GM12878 (cell line): ENCODE results near the gene WWOX. TPM values are rescaled to one million over a fixed set of nuclear protein-coding genes. Genes with fewer than 3 reads are reported as not detected.

Experiments
- ATAC-seq: fragments of 200-7000 bp; cut with Tn5 transposase; 3 replicates; pipeline ENCODE4 v1.9.1; 2020; ENCODE audit warnings: mild to moderate bottlenecking, moderate library complexity
- BruUV-seq: library from RNA; stranded (reverse); fragments of 400-500 nt; replicated peaks from 2 replicates; lab custom pipeline; 2021; lab: Mats Ljungman, UMichigan
- CTCF ChIA-PET: fragments of 300-600 bp; sonication (Branson Sonifier 250); formaldehyde crosslinking; extraction: SDS; loops from one replicate; lab custom pipeline; 2021; ENCODE audit warnings: inconsistent platforms; lab: Yijun Ruan, JAX
- POLR2A ChIA-PET: fragments of 350-600 bp; formaldehyde crosslinking; extraction: SDS; loops from one replicate; lab custom pipeline; 2021; ENCODE audit warnings: inconsistent platforms; lab: Charles Lee
- RAD21 ChIA-PET: fragments of 300-600 bp; sonication (Branson Sonifier 250); formaldehyde crosslinking; loops from one replicate; lab custom pipeline; 2023; ENCODE audit warnings: antibody characterized with exemption; ENCODE audit not compliant: unreplicated experiment; lab: Charles Lee
- SMC1A ChIA-PET: fragments of 300-600 bp; sonication (Branson Sonifier 250); formaldehyde crosslinking; loops from one replicate; lab custom pipeline; 2023; ENCODE audit not compliant: unreplicated experiment, uncharacterized antibody; lab: Charles Lee
- DNase-seq: peaks from one replicate; pipeline ENCODE4 v3.0.0-alpha.2; 2011; ENCODE audit warnings: low read depth, low spot score
- FAIRE-seq: peaks from 3 replicates; lab custom pipeline; 2011; peaks lifted over from hg19 to GRCh38; lab: Jason Lieb, UNC
- H2AFZ ChIP-seq: 2 replicates; pipeline ENCODE4 v1.6.0; 2011; ENCODE audit warnings: low read depth, low read length, control low read depth; ENCODE audit not compliant: control insufficient read depth
- H3K27ac ChIP-seq: 2 replicates; pipeline ENCODE4 v1.5.1; 2011; ENCODE audit warnings: control low read depth; ENCODE audit not compliant: control insufficient read depth, insufficient read depth
- H3K27me3 ChIP-seq, 2 experiments: replicated peaks in 1 of 2; 2 replicates each; pipeline versions ENCODE4 v1.6.0 to v1.6.1; 2011; ENCODE audit warnings: low read length in 1 of 2; ENCODE audit not compliant: control insufficient read depth in 2 of 2, insufficient read depth in 2 of 2
- H3K36me3 ChIP-seq, 2 experiments: 2 replicates each; pipeline ENCODE4 v1.5.1; 2011; ENCODE audit warnings: low read length in 1 of 2; ENCODE audit not compliant: control insufficient read depth in 2 of 2, insufficient read depth in 2 of 2
- H3K4me1 ChIP-seq: 2 replicates; pipeline ENCODE4 v1.6.1; 2011; ENCODE audit warnings: mild to moderate bottlenecking, low read length, moderate library complexity, mixed read lengths; ENCODE audit not compliant: control insufficient read depth, insufficient read depth
- H3K4me2 ChIP-seq: 2 replicates; pipeline ENCODE4 v1.6.0; 2011; ENCODE audit warnings: control low read depth; ENCODE audit not compliant: control insufficient read depth, insufficient read depth
- H3K4me3 ChIP-seq: fragments of 200-600 bp; sonication (generic); 2 replicates; pipeline ENCODE4 v1.5.1; 2016
- H3K79me2 ChIP-seq: 2 replicates; pipeline ENCODE4 v1.6.0; 2011; ENCODE audit warnings: low read length; ENCODE audit not compliant: control insufficient read depth, insufficient read depth
- H3K9ac ChIP-seq: 2 replicates; pipeline ENCODE4 v1.8.0; 2011; ENCODE audit warnings: low read length, control low read depth, mixed read lengths; ENCODE audit not compliant: control insufficient read depth, insufficient read depth
- H3K9me3 ChIP-seq: replicated peaks from 3 replicates; pipeline ENCODE4 v1.5.1; 2011; ENCODE audit warnings: mild to moderate bottlenecking, low read length; ENCODE audit not compliant: control insufficient read depth, insufficient read depth
- H4K20me1 ChIP-seq: 2 replicates; pipeline ENCODE4 v1.6.0; 2011; ENCODE audit not compliant: control insufficient read depth, insufficient read depth
- CREM ChIP-seq: IDR thresholded peaks from 2 replicates; pipeline ENCODE4 v1.6.1; 2014; ENCODE audit warnings: antibody characterized with exemption, low read depth
- IKZF2 ChIP-seq, 2 experiments: fragments of 450-650 bp; IDR thresholded peaks; 2 replicates each; pipeline ENCODE4 v1.6.1; 2017; ENCODE audit warnings: mild to moderate bottlenecking in 2 of 2, moderate library complexity in 2 of 2
- PAX8 ChIP-seq: fragments of 450-650 bp; IDR thresholded peaks from 2 replicates; pipeline ENCODE4 v1.6.1; 2017; ENCODE audit warnings: mild to moderate bottlenecking, moderate library complexity
- POU2F2 ChIP-seq: IDR thresholded peaks from 3 replicates; pipeline ENCODE4 v1.6.1; 2011; ENCODE audit warnings: low read depth, mild to moderate bottlenecking, low read length, borderline replicate concordance
- SIX5 ChIP-seq: IDR thresholded peaks from 2 replicates; pipeline ENCODE4 v1.6.1; 2011; ENCODE audit warnings: mild to moderate bottlenecking, low read depth, low read length, moderate library complexity; ENCODE audit not compliant: severe bottlenecking
- SUZ12 ChIP-seq: fragments of 200-600 bp; sonication (generic); IDR thresholded peaks from one replicate; pipeline ENCODE4 v1.6.1; 2018; ENCODE audit warnings: antibody characterized with exemption, mild to moderate bottlenecking; ENCODE audit not compliant: unreplicated experiment
- WRNIP1 ChIP-seq: IDR thresholded peaks from 2 replicates; pipeline ENCODE4 v1.6.1; 2011; ENCODE audit warnings: low read depth, low read length, improper control_type of control experiment, borderline replicate concordance
- WGBS: methylation state at CpG from one replicate; pipeline ENCODE4 v1.1.6; 2016; ENCODE audit warnings: low lambda C conversion rate; ENCODE audit not compliant: insufficient replicate concordance, insufficient coverage; ENCODE audit errors: missing lambda C conversion rate; 5-methylcytosine and 5-hydroxymethylcytosine counted together
- in situ Hi-C: fragments of 300-500 bp; cut with MboI; formaldehyde crosslinking; loops from 9 replicates; pipeline ENCODE4 v1.14.3; 2018; ENCODE audit warnings: mixed read lengths
- intact Hi-C: fragments of 100-400 bp; cut with micrococcal nuclease; formaldehyde crosslinking; loops from one replicate; pipeline ENCODE4 v1.14.2; 2022; ENCODE audit not compliant: unreplicated experiment
- polyA plus RNA-seq, 11 experiments: library from polyadenylated mRNA; depleted of rRNA in 4 of 11; unstranded in 6 of 11; stranded (reverse) in 5 of 11; fragments of >200 nt; fragmentation: Nextera tagmentation in 4 of 11; fragmentation: Illumina TruSeq in 1 of 11; extraction: Ambion mirVana in 4 of 11; extraction: Trizol in 1 of 11; gene quantifications; 1 replicate in 1 of 11; 2 replicates in 10 of 11; pipeline versions ENCODE4 v1.2.1 to v1.2.3, GENCODE V29; 2011 to 2016; ENCODE audit warnings: inconsistent platforms in 2 of 11, missing spikeins in 2 of 11, low read depth in 1 of 11
- total RNA-seq, 4 experiments: library from RNA; depleted of rRNA in 3 of 4; stranded (reverse); fragments of >200 nt in 3 of 4; fragmentation: Illumina TruSeq in 1 of 4; extraction: Trizol in 1 of 4; gene quantifications; 2 replicates each; pipeline versions ENCODE4 v1.2.1 to v1.2.3, GENCODE V29; 2013 to 2021
- TF ChIP-seq, protein P1 (sequence below): fragments of 450-650 bp; IDR thresholded peaks from 2 replicates; pipeline ENCODE4 v1.6.1; 2017; ENCODE audit warnings: mild to moderate bottlenecking, moderate library complexity
- TF ChIP-seq, protein P2 (sequence below): fragments of 450-650 bp; IDR thresholded peaks from 2 replicates; pipeline ENCODE4 v1.6.1; 2017; ENCODE audit warnings: mild to moderate bottlenecking

Gene WWOX
- total and polyA plus RNA-seq, 10 of the 15 experiments (the other 5 are each of a cell fraction or from before 2014, with no cell fraction given), result 2.8 to 24.4 (median 17.8) TPM

- ChIA-PET POLR2A (no interaction called here), CTCF (no interaction called here)
- ATAC-seq, result no peak
- in situ Hi-C loops, result no loop called here
- no peaks in the 10 kb centered on the region for H3K79me2 ChIP-seq
- intact Hi-C loops, result no loop called here
- H3K9me3 ChIP-seq, result no peaks in the 10 kb centered on the region
- H3K27me3 ChIP-seq, result 0 out of 4 replicates have a peak, but pooled peaks cover 0 to 2% of the 10 kb centered on the region in 2 experiments
- 15% methylated on average over 6 of the region's 6 CpGs for WGBS
- H3K9ac ChIP-seq, result no peak overlapping the region
- FAIRE-seq, result no peak
- TF ChIP-seq, protein P1, sequence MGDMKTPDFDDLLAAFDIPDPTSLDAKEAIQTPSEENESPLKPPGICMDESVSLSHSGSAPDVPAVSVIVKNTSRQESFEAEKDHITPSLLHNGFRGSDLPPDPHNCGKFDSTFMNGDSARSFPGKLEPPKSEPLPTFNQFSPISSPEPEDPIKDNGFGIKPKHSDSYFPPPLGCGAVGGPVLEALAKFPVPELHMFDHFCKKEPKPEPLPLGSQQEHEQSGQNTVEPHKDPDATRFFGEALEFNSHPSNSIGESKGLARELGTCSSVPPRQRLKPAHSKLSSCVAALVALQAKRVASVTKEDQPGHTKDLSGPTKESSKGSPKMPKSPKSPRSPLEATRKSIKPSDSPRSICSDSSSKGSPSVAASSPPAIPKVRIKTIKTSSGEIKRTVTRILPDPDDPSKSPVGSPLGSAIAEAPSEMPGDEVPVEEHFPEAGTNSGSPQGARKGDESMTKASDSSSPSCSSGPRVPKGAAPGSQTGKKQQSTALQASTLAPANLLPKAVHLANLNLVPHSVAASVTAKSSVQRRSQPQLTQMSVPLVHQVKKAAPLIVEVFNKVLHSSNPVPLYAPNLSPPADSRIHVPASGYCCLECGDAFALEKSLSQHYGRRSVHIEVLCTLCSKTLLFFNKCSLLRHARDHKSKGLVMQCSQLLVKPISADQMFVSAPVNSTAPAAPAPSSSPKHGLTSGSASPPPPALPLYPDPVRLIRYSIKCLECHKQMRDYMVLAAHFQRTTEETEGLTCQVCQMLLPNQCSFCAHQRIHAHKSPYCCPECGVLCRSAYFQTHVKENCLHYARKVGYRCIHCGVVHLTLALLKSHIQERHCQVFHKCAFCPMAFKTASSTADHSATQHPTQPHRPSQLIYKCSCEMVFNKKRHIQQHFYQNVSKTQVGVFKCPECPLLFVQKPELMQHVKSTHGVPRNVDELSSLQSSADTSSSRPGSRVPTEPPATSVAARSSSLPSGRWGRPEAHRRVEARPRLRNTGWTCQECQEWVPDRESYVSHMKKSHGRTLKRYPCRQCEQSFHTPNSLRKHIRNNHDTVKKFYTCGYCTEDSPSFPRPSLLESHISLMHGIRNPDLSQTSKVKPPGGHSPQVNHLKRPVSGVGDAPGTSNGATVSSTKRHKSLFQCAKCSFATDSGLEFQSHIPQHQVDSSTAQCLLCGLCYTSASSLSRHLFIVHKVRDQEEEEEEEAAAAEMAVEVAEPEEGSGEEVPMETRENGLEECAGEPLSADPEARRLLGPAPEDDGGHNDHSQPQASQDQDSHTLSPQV, result no peak
- no peak for TF ChIP-seq SIX5
- TF ChIP-seq PAX8, result no peak
- TF ChIP-seq POU2F2, result no peak
- TF ChIP-seq CREM, result no peak
- TF ChIP-seq IKZF2 (IDR thresholded peaks at IDR 0.05), result no peak
- no peak for TF ChIP-seq WRNIP1
- no peak for TF ChIP-seq SUZ12
- TF ChIP-seq, protein P2, sequence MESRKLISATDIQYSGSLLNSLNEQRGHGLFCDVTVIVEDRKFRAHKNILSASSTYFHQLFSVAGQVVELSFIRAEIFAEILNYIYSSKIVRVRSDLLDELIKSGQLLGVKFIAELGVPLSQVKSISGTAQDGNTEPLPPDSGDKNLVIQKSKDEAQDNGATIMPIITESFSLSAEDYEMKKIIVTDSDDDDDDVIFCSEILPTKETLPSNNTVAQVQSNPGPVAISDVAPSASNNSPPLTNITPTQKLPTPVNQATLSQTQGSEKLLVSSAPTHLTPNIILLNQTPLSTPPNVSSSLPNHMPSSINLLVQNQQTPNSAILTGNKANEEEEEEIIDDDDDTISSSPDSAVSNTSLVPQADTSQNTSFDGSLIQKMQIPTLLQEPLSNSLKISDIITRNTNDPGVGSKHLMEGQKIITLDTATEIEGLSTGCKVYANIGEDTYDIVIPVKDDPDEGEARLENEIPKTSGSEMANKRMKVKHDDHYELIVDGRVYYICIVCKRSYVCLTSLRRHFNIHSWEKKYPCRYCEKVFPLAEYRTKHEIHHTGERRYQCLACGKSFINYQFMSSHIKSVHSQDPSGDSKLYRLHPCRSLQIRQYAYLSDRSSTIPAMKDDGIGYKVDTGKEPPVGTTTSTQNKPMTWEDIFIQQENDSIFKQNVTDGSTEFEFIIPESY, result no peak
- TF ChIP-seq, all 136 proteins: peak for 0
- no peak overlapping the region for H3K4me2 ChIP-seq
- no peak overlapping the region for H3K27ac ChIP-seq
- DNase-seq, result no peak
- H4K20me1 ChIP-seq, result no peaks in the 10 kb centered on the region
- H2AFZ ChIP-seq, result no peak overlapping the region
- H3K36me3 ChIP-seq, result no peaks in the 10 kb centered on the region
- no peaks in the 10 kb centered on the region for H3K4me1 ChIP-seq
- no TSS peak for BruUV-seq
- ChIA-PET RAD21 (no interaction called here), SMC1A (interaction anchor here (0.6 kb wide), 1 partner anchor 444 kb away, joined by 3 read pairs; no protein-coding TSS in a partner anchor)
- H3K4me3 ChIP-seq, result no peak overlapping the region
Observed at GRCh38 chr16:78980825-78981224, 881.4 kb downstream of the WWOX start.
